ENCODE data around the gene OR52R1. TPM values are rescaled to one million over a fixed set of nuclear protein-coding genes. Genes with fewer than 3 reads are reported as not detected.

The OR52R1 gene
- total and polyA plus RNA-seq, 2 of the 13 experiments (the other 11 are each of a cell fraction or from before 2014, with no cell fraction given): not detected

- no peak for TF ChIP-seq ZNF280B (CRISPR knock-in tag; IDR thresholded peaks at IDR 0.05; ENCODE audit: borderline replicate concordance)
- TF ChIP-seq TRIM24 (CRISPR knock-in tag; IDR thresholded peaks at IDR 0.05): no peak
Observed at GRCh38 chr11:4782454-4782853, 21.7 kb downstream of the OR52R1 start (continued).

GRCh38 chr11:4769838-4770237 lies 34.3 kb downstream of the OR52R1 start, which contains the start of gene OR51F1:
OR51F1 (minus strand) TSS chr11:4769938; CDS start chr11:4769938, 0 bp downstream.
- no peaks in the 10 kb centered on the region for H3K4me1 ChIP-seq (ENCODE audit: insufficient read depth, low read length)
- in situ Hi-C loops (cut with HindIII; ENCODE audit: extremely low pct_ligation_motif_present, low pct_unique_long_range_greater_than_20kb) (no loop called here), intact Hi-C loops (cut with micrococcal nuclease; ENCODE audit: unreplicated experiment) (no loop called here)
- ATAC-seq (no peak), FAIRE-seq (no peak), DNase-seq (ENCODE audit: low spot score) (no peak)
- H3K9me3 ChIP-seq (ENCODE audit: low read length): no peaks in the 10 kb centered on the region
- POLR2A ChIA-PET: no interaction called here
- H3K27ac ChIP-seq (ENCODE audit: extremely low read length, insufficient read depth, low read length): no peak within 1 kb of the TSS
- H3K36me3 ChIP-seq (replicated peaks in 1 of 2; ENCODE audit: control insufficient read depth in 1 of 2, insufficient read depth in 2 of 2, low read length in 2 of 2): no peaks in the 10 kb centered on the region
- CTCF ChIA-PET (ENCODE audit: low intra/inter-chr PET ratio, low total read pairs): no interaction called here
- no peak for TF ChIP-seq BHLHE40 (IDR thresholded peaks at IDR 0.05; ENCODE audit: low read length)
- no peak for TF ChIP-seq ZFP62 (CRISPR knock-in tag; IDR thresholded peaks at IDR 0.05)
- no peak for TF ChIP-seq EED (CRISPR knock-in tag; IDR thresholded peaks at IDR 0.05)
- TF ChIP-seq KLF16 (CRISPR knock-in tag; IDR thresholded peaks at IDR 0.05): no peak
- no peak for TF ChIP-seq ZNF34 (CRISPR knock-in tag; IDR thresholded peaks at IDR 0.05; ENCODE audit: borderline replicate concordance)
- TF ChIP-seq SATB2 (CRISPR knock-in tag; IDR thresholded peaks at IDR 0.05): no peak
- no peak for TF ChIP-seq KDM5B (CRISPR knock-in tag; IDR thresholded peaks at IDR 0.05; ENCODE audit: borderline replicate concordance)
- TF ChIP-seq KIAA2018 (CRISPR knock-in tag; IDR thresholded peaks at IDR 0.05; ENCODE audit: borderline replicate concordance): no peak
- no peak for TF ChIP-seq KLF15 (CRISPR knock-in tag; IDR thresholded peaks at IDR 0.05; ENCODE audit: borderline replicate concordance)
- no peak for TF ChIP-seq ZNF446 (CRISPR knock-in tag; IDR thresholded peaks at IDR 0.05)
- no peak within 1 kb of the TSS for H3K4me2 ChIP-seq (ENCODE audit: low read depth, low read length)
- no peak within 1 kb of the TSS for H3K9ac ChIP-seq (ENCODE audit: insufficient read depth, low read depth, low read length)
- no peaks in the 10 kb centered on the region for H3K27me3 ChIP-seq (ENCODE audit: control insufficient read depth in 1 of 2, insufficient read depth in 2 of 2, low read length in 2 of 2)
- WGBS (ENCODE audit: low lambda C conversion rate): 6% methylated on average over 1 of the region's 1 CpG
- H3K79me2 ChIP-seq (ENCODE audit: insufficient read depth, low read length): no peaks in the 10 kb centered on the region
- no TSS peak for BruUV-seq (replicated peaks)
- H2AFZ ChIP-seq (ENCODE audit: low read length): no peak within 1 kb of the TSS
- H4K20me1 ChIP-seq (ENCODE audit: insufficient read depth, low read length): no peaks in the 10 kb centered on the region
- H3K4me3 ChIP-seq (replicated peaks in 1 of 3; ENCODE audit: insufficient read depth in 1 of 3, low read depth in 2 of 3, low read length in 3 of 3): no peak within 1 kb of the TSS
